ENCODE data around the gene ASB11.

DNA sequence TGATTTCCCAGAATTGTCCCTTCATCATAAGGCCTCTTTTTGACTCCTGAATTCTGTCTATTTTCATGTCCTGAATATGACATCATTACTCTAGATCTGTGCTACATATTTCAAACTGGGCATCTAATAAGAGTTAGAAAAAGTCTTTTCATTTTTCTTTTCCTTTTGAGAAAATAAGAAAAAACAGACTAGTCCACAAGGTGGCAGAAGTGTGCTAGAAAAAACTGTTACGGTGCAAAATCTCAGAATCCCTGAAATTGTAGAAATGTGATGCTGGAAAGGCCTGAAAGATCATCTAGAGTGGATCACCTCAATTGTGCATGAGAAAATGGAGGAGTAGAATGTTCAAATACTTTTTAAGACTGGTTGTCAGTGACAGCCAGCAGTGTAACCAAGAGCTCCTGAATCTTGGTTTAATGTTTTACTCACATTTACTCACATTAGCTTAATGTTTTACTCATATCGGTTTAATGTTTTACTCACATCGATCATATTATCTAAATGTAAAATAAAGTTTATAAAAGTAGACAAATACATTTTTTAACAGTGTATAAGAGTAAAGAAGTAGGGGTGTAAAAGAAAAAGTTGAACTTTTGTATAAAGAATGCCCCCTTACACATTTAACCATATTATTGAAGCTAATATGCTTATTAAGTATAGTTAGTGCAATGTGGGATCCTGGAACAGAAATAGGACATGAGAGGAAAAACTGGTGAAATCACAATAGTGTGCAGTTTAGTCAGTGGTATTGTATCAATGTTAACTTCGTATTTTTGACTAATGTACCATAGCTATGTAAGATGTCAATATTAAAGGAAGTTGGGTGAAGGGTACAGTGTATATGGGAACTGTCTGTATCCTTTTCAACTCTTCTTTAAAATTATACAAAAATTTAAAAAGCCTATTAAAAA is 15.2 kb downstream of the ASB11 start:
- TF ChIP-seq FOXM1 (IDR thresholded peaks at IDR 0.05; ENCODE audit: borderline replicate concordance, low read depth) (no peak), TAF1 (IDR thresholded peaks at IDR 0.05; ENCODE audit: low read depth) (no peak)
- TF ChIP-seq, protein P1, sequence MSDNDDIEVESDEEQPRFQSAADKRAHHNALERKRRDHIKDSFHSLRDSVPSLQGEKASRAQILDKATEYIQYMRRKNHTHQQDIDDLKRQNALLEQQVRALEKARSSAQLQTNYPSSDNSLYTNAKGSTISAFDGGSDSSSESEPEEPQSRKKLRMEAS (IDR thresholded peaks at IDR 0.05), result no peak

Measured in Ishikawa (cell line).